GM21360 (cell line): Measurements from ENCODE around the gene APBA2.
"Not testable (repeated sequence)": the region's sequence is repeated elsewhere in the genome, so short reads cannot be mapped to it uniquely, and the experiment has no call there.

Experiments used
- ATAC-seq: cut with Tn5 transposase; IDR thresholded peaks from one replicate; pipeline ENCODE4 v1.9.1; 2021; ENCODE audit warnings: mild to moderate bottlenecking, moderate library complexity; ENCODE audit not compliant: unreplicated experiment

The APBA2 gene

DNA sequence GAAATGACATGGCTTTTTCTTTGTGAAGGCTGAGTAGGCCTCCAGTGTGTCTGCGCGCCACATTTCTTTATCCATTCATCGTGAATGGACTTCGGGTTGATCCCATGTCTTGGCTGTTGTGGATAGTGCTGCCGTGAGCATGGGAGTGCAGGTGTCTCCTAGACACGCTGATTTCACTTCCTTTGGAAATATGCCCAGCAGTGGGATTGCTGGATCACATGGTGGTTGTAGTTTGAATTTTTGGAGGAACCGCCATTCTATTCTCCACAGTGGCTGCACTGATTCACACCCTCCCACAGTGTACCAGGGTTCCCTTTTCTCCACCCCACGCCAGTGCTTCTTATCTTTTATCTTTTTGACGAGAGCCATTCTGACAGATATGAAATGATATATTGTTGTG lies 212.2 kb downstream of the APBA2 start:
- no peak for ATAC-seq

DNA sequence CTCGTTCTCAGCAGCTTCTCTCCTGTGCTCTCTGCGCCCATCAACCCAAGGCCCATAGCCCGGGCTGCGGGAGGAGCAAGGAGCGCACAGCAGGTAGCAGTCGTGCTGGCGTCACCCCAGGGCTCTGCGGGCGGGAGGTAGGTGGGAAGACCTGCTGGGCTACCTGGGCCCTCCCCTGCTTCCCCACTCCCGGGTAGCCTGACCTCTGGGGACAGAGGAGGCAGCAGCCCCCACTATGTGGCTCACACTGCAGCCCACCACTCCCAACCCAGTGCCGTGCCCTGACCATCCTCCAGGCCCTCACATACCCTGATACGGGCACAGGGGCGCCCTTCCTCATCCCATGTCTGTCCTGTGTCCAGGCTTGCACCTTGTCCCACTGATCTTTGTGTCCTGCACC lies 212.9 kb downstream of the APBA2 start:
- no peak for ATAC-seq

DNA sequence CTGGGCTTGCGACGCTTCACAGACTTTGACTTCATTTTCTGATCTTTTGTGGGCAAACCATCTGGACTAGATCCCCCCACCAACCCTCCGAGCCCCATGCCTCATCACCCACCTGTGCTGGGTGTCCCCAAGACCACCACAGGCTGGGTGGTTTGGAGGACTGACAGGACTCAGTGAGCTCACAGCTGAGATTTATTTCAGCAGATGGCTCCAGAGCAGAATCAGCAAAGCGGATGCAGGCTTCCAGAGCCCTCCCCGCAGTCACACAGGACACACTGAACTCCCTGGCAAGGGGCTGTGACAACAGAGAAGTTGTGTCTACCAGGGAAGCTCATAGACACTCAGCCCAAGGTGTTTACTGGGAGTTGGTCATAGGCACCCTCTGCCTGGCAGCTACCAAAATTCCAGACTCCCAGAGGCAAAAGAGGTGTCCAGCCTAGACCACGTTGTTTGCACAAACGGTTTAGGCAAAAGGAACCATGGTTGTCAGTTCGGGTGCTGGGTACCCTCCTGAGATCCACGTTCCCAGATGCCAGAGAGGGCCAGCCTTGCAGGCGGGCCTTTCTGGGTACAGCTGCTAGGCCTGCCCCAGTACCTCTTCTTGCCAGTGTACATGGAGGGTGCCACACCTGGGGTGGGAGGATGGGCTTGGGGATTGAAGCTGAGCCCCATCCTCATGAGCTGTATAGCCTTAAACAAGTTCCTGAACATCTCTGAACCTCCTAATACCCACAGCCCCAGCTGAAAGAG lies 213.5 kb downstream of the APBA2 start:
- no peak for ATAC-seq

DNA sequence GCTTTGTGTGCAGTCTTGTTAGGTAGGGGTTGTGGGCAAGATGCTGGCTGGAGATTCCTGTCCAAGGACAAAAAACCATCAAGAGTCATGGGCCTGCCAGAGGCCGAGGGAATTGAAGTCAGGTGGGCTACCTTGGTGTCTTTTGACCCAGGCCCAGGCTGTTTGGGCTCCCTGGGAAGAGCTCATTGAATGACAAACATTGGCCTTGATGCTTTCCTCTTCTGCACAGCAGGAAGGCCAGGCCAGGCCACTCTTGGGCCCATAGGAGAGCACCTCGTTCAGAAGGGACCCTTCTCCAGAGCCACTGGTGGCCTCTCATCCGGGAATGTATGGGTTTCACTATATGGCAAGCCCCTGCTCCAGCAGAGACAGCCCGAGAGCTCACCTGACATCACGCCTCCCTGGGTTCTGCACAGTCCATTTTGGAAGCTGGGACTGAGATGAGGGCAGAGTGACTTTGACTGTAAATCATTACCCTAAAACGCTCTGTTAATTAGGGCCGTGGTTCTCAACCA lies 214.8 kb downstream of the APBA2 start:
- no peak for ATAC-seq

DNA sequence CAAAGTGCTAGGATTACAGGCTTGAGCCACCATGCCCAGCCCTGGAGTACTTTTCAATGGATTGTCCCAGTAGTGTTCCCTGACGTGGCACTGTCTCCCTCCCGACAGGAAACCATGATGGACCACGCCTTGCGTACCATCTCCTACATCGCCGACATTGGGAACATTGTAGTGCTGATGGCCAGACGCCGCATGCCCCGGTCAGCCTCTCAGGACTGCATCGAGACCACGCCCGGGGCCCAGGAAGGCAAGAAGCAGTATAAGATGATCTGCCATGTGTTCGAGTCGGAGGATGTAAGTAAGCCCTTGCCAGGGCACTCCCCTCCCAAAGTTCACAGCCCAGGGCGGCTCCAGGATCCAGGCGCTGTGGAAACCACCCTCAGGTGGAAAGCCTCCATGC lies 215.7 kb downstream of the APBA2 start:
- ATAC-seq: no peak

DNA sequence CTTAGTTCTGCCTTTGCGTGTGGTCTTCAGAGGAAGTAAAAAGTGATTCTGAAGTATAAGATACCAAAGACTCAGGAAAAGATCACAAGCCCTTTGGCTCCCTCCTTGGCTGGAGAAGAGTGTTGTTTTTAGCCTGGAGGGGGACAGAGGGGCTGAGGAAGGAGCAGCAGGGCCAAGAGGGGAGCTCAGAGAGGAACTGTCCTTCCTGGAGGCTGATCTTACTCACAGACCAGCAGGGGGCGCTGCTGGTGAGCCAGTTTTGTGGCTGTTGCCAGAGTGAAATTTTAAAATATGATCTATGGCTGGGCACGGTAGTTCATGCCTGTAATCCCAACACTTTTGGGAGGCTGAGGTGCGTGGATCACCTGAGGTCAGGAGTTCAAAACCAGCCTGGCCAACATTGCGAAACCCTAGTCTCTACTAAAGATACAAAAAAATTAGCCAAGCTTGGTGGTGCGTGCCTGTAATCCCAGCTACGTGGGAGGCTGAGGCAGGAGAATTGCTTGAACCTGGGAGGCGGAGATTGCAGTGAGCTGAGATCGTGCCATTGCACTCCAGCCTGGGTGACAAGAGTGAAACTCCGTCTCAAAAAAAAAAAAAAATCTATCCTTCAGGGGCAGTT lies 216.5 kb downstream of the APBA2 start:
- ATAC-seq: not testable (repeated sequence)

DNA sequence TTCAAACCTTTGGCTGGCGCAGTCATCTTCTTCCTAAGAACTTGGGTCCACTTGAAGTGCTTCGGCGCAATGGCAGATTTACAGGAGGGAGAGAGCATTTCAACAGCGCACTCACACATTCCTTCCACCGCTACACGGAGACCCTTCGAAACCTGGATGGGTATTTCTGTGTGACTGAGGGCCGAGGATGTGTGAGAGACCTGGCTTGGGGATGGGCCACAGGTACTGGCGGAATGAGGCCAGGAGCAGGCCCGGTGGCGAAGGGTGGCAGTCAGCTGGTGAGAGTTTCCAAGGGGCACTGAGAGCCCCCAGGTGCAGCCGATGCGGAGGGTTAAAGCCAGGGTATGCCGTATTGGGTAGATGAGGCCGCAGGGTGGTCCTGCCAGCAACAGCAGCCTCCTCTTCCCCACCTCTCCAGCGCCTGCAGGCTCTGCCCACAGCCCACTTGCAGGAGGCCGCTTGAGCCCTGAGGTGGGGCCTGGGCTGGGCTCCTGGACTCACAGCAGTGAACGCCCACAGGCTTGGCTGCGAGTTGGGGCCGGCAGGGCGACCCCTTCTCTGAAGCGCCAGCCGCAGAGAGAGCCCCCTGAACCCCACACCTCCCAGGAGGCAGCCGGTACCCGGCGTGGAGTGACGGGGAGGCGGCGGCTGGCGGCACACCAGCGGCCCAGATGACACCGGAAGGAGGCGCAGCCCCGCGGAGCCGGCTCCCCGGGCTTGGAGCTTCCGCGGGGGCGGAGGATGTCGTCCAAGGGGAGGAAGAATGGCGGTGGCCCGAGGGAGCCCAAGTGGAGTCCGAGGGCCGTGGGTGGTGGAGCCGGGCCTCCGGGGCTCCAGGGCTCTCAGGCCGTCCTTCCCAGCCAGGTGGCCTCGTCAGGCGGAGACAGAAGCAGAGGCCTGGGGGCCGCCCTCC lies 217.4 kb downstream of the APBA2 start:
- ATAC-seq: no peak

DNA sequence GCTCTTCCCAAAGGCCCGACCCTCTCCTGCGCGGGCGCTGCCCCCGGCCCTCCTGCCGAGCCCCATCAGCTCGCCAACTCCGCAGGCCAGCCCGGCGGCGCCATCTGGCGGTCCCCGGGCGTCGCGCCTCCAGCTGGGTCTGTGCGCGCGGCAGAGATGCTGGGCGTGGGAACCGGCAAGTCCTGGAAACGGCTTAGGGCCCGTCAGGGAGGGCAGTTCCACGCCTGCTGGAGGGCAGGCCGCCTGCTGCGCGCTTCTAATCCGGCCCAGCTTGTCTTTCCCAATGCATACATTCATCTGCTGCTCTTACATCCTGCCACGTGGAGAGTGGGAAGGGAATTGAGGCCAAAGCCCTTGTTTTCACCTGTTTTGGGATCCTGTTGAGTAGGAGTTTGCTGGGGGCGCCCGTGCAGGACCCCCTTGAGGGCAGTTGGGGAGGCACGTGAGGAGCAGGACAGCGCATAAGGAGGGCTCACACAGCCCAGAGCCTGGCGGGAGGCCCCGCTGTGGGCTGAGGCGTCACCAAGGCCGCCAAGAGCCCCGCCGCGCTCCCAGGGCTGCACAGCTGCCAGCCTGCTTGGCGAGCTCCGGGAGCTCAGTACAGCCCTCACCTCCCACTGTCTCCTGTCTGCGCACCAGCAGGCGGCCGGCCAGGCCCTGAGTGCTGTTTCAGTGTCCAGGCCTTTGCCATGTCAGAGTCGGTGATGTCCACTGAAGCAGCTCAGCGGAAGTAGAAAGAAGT lies 218.2 kb downstream of the APBA2 start:
- ATAC-seq: no peak

DNA sequence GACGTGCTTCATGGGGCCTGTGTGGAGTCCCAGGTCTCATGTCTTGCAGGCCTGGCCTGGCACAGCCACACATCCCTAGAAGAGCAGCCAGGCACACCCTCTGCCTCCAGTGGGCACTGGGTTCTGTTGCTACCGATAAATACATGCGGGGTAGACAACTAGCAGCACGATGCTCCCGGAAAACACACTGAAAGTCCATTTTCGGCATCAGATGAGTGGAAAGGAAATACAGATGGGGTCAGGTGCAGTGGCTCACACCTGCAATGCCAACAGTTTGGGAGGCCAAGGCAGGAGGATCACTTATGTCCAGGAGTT lies 218.7 kb downstream of the APBA2 start:
- ATAC-seq: no peak

DNA sequence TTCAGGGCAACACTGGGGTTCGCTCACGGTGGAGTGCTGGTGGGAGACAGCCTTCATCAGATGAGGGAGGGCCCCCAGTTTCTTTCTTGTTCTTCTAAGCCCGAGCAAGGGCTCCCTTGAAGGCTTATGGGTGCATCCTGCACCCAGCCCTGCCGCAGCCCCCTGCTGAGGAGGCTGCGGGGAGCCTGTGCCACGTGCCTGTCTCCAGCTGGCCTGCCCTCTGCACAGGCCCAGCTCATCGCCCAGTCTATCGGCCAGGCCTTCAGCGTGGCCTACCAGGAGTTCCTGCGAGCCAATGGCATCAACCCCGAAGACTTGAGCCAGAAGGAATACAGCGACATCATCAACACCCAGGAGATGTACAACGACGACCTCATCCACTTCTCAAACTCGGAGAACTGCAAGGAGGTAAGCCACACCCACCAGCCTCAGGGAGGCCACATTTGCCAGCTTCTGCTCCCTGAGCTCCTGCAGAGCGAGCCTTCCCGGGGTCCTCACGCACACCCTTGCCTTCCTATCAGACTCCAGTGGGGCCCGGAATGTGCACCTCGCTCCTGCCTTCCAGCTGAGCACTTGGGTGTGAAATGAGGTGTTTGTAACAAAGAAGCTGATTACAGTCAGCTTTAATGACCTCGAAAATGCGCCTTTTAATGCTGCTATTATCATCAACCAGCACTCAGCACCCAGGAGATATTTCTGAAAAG lies 219.5 kb downstream of the APBA2 start:
- ATAC-seq: no peak

DNA sequence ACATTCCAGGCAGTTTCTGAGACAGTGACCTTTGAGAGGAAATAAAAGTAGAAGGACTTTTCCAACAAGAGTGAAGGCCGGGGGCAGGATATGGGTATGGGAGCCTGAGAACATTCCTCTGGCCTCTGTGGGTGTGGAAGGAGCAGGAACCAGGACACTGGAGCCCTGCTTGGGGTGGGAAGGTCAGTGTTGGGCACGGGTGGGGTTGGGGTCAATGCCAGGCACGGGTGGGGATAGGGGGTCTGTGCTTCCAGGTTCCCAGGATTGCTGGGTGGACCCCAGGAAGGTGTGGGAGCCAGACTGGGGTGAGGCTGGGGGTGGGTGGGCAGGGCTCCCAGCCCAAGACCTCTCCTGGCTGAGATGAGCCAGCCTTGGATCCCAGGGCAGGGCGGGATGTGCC lies 220.3 kb downstream of the APBA2 start:
- ATAC-seq: no peak

DNA sequence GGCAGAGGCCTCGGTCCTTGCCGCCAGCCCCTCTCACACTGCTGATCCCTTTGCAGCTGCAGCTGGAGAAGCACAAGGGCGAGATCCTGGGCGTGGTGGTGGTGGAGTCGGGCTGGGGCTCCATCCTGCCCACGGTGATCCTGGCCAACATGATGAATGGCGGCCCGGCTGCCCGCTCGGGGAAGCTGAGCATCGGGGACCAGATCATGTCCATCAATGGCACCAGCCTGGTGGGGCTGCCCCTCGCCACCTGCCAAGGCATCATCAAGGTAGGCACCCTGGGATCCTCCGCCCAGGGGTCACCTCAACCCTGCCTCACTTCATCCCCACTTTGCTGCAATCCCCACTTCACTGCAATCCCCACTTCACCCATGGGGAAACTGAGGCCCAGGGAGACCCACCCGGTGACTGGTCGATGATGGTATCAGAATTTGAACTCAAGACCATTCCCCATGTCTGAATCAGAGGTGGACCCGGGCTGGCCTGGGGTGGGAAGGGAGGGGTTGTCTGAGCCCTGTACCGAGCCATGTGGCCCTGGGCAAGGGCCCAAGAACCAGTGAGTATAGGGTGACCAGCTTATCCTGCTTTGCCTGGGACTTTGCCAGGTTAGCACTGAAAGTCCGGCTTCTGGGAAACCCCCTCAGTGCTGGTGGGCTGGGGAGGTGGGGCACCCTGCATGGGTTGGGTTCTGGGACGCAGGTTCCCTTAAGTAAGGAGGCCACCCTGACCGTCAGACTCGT lies 220.9 kb downstream of the APBA2 start:
- no peak for ATAC-seq

DNA sequence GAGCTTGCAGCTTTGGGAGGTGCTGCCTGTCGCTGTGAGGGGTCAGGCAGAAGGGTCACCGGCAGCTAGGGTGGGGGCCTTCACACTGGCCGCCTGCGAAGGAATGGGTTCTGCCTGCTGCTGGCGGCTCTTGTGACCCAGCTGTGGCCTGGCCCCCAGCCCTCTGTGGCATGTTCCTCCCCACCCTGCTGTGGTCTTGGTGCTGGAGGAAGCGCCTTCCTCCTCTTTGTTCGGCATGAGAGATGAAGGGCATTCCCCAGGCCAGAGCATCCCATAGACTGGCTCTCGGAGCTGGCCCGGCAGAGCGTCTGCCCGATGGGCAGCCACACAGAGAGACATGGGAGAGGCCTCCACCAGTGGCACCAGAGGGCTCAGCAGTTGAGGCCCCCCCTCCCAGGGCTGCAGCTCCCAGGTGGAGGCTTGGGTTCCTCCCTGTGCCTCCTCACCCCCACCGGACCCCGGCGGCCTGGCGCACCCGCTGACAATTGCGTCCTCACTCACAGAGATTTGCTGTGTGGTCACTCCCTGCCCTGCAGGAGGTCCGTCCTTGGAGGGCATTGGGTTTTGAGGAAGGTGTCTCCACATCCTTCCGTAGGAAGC lies 221.6 kb downstream of the APBA2 start:
- ATAC-seq: no peak

DNA sequence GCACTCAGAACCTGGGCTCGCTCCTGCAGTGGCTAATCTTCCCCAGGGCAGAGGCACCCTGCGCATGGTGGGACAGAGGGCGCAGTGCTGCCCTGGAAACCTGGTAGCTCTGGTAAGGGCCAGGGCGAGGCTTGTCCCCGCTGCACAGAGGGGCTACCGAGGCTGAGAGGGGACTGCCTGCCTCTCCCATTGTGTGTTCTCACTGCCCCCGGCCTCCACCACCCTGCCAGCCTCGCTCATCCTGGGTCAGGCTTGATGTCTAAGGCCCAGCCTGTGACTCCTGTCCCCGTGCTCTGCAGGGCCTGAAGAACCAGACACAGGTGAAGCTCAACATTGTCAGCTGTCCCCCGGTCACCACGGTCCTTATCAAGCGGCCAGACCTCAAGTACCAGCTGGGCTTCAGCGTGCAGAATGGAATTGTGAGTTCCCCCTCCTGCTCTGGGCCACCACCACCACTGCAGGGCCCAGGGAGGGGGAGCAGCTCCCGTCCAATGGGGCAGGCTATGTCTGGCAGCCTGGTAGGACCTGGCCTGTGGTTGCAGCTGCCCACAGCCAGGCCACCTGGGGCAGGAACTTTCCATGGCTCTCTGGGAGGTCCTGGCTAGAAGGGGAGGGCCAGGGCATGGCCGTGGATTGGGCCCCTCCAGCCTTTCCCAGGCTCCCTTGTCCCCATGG lies 222.3 kb downstream of the APBA2 start:
- ATAC-seq: no peak

DNA sequence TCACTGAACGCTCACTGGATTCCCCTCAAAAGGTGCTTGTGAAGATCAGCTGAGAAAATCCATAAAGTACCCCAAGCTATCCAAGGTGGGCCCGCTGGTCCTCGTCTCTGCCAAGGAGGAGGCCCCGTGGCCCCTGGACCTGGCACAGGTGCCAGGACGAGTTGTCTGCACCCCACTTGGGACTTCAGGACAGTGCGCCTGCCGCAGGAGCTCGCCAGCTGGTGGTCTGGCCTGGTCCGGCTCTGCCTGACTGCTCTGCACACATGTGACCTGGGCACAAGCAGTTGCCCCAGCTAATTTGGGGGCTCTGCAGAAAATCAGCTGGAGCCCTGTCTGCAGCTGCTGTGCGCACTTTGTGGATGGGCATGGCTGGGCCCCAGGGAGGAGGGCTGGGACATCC lies 224.0 kb downstream of the APBA2 start:
- ATAC-seq: no peak

DNA sequence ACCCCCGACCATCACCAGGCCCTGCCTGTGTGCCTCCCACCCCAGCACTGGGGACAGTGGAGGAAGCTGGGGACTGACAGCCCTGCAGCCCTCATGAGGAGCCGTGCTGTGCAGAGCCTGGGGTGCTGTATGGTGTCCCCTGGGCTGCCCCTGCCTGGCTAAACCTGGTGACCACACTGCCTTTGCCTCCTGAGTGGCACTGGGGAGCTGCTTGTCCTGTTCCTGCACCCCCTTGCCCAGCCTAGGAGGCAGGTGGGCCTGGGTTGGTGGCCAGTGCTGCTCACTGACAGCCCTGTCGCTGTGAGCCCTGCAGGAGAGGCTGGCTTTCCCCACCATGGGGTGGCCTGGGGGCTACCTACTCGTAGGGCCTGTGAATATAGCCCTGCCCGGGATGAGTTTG lies 224.4 kb downstream of the APBA2 start:
- no peak for ATAC-seq

DNA sequence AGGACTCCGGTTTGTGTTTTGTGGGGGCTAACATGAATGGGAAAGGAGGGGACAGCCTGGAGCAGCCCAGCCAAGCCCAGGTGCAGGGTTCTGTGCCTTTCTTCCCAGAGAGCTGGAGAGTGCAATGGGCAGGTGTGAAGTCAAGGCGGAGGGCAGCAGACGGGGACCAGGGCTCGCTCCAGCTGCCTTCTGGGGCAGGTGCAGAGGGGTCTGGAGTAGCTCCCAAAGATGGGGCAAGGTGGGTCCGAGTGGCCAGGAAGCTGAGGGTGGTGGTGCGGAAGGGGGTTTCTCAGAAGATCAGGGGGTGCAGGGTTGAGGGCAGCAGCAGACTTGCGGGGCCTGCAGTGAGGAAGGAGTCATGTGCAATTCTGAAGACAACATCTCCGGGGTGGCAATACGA lies 225.0 kb downstream of the APBA2 start:
- no peak for ATAC-seq

DNA sequence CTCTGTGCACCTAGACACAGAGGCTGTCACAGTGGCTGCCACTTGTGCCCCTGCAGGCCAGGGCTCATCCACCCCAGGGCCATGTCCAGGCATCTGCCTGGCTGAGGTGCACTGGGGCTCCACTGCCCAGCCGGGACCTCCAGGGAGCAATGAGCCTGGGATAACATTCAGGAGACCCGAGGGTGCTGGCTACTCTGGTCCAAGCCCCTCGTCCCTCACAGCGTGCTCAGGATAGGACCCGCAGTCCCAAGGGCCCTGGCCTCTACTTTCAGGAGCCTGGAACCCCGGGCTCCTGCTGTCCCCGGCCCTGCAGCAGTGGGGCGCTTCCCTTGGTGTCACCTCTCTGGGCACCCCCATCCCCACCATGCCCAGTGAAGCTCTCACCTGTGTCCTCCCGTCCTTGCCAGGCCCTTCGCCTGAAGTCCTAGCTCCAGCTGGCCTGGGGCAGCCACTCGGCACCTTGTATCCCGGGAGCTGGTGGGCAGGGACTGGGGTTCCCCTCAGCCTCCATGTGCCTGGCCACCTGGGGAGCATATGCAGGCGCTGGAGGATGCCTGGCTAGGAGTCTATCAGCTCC lies 226.0 kb downstream of the APBA2 start:
- no peak for ATAC-seq
